SK-N-MC (cell line): ENCODE measurements around the gene HLA-DQB1.

Source experiments
- EZH2 ChIP-seq: fragments of 200-600 bp; sonication (generic); IDR thresholded peaks from one replicate; pipeline ENCODE4 v1.6.1; 2017; ENCODE audit warnings: antibody characterized with exemption
- FOXP2 ChIP-seq: optimal IDR thresholded peaks from 2 replicates; pipeline ENCODE3; 2011; ENCODE audit warnings: mild to moderate bottlenecking, moderate library complexity; ENCODE audit not compliant: insufficient read depth; ENCODE audit errors: extremely low read length, control extremely low read depth
- POLR2AphosphoS5 ChIP-seq: IDR thresholded peaks from 2 replicates; pipeline ENCODE4 v1.6.1; 2012; ENCODE audit warnings: mild to moderate bottlenecking, low read depth, low read length, borderline replicate concordance

GRCh38 chr6:32669893-32670292, 3.4 kb upstream of the HLA-DQB1 start:
- no peak for TF ChIP-seq EZH2
- TF ChIP-seq POLR2AphosphoS5 = no peak
- TF ChIP-seq FOXP2 = no peak
